Small intestine (tissue), 7 donors: ENCODE measurements around the gene TYRP1. TPM values are rescaled to one million over a fixed set of nuclear protein-coding genes. Genes with fewer than 3 reads are reported as not detected.

Experiments used
- DNase-seq, 2 donors: peaks; one replicate each; pipeline versions ENCODE4 v3.0.0 to v3.0.0-alpha.2; 2013
- FAIRE-seq: peaks from 2 replicates; lab custom pipeline; 2012; peaks lifted over from hg19 to GRCh38; lab: Jason Lieb, UNC
- H3K27ac ChIP-seq, 3 donors: one replicate each; pipeline ENCODE4 v1.5.1; 2013; ENCODE audit warnings: low read length in 2 of 3, mild to moderate bottlenecking in 2 of 3, control low read depth in 1 of 3, inconsistent platforms in 1 of 3, low read depth in 1 of 3, moderate library complexity in 1 of 3
- H3K27me3 ChIP-seq, 3 donors: one replicate each; pipeline ENCODE4 v1.6.1; 2013; ENCODE audit warnings: low read length in 3 of 3, inconsistent platforms in 1 of 3; ENCODE audit not compliant: control insufficient read depth in 3 of 3, insufficient read depth in 3 of 3
- H3K36me3 ChIP-seq, 3 donors: one replicate each; pipeline ENCODE4 v1.6.1; 2013; ENCODE audit warnings: low read length in 3 of 3, inconsistent platforms in 1 of 3, low read depth in 1 of 3, mild to moderate bottlenecking in 1 of 3, moderate library complexity in 1 of 3; ENCODE audit not compliant: control insufficient read depth in 3 of 3, insufficient read depth in 2 of 3
- H3K4me1 ChIP-seq, 3 donors: one replicate each; pipeline ENCODE4 v1.6.1; 2013; ENCODE audit warnings: low read length in 2 of 3, inconsistent platforms in 1 of 3, low read depth in 1 of 3, mild to moderate bottlenecking in 1 of 3, moderate library complexity in 1 of 3; ENCODE audit not compliant: control insufficient read depth in 3 of 3, insufficient read depth in 2 of 3
- H3K4me3 ChIP-seq, 3 donors: one replicate each; pipeline ENCODE4 v1.5.1; 2013; ENCODE audit warnings: low read length in 3 of 3, control low read depth in 1 of 3, inconsistent platforms in 1 of 3, low read depth in 1 of 3, mild to moderate bottlenecking in 1 of 3, moderate library complexity in 1 of 3
- H3K9me3 ChIP-seq, 2 donors: one replicate each; pipeline ENCODE4 v1.6.1; 2013; ENCODE audit warnings: low read depth in 1 of 2, low read length in 1 of 2; ENCODE audit not compliant: control insufficient read depth in 2 of 2, insufficient read depth in 1 of 2
- WGBS, 3 donors: extraction: QIAGEN DNeasy Blood & Tissue Kit; methylation state at CpG; one replicate each; pipeline ENCODE4 v1.1.7; 2013; 5-methylcytosine and 5-hydroxymethylcytosine counted together
- polyA plus RNA-seq, 4 donors: library from polyadenylated mRNA; stranded (reverse) in 3 of 4; unstranded in 1 of 4; fragments of 200-250 nt in 3 of 4; fragments of 120-200 nt in 1 of 4; gene quantifications; one replicate each; pipeline versions ENCODE4 v1.2.1 to v1.2.3, GENCODE V29; 2013
- donor health status: healthy with polysubstance abuse.
- donor health status: control.
- donor health status: control.
- donor health status: Bipolar disorder and iron deficiency.
- donor health status: healthy.

Gene TYRP1
- polyA plus RNA-seq, 4 donors: 0.10 to 2.5 (median 0.92) TPM

DNA sequence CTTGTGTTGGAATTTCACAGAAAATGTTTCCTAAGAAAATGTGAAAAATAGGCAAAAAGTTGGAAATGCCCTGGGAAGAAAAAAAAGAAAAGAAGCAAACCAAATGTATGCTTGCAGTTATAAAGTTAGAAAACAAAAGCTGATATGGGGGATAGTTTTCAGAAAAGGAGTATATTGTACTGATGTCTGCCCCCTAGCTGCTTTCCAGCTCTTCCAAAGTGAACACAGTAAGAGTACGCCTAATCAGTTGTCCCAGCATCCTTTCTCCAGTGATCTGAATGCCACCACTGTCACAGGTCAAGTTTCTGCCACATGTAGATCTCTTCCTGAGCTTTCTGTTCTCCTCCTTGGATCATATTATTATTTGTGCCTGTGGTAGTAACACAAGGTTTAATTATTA is 5.8 kb downstream of the TYRP1 start:
- Histone ChIP-seq H3K4me1 (no peaks in the 10 kb centered on the region), H3K4me3 (no peak overlapping the region), H3K27me3 (no peaks in the 10 kb centered on the region), H3K9me3 (no peaks in the 10 kb centered on the region), H3K27ac (no peak overlapping the region), H3K36me3 (no peaks in the 10 kb centered on the region)
- DNase-seq: no peak
- WGBS, 3 donors: 75 to 85% (median 78%) methylated on average over 1 of the region's 1 CpG
- FAIRE-seq: no peak

DNA sequence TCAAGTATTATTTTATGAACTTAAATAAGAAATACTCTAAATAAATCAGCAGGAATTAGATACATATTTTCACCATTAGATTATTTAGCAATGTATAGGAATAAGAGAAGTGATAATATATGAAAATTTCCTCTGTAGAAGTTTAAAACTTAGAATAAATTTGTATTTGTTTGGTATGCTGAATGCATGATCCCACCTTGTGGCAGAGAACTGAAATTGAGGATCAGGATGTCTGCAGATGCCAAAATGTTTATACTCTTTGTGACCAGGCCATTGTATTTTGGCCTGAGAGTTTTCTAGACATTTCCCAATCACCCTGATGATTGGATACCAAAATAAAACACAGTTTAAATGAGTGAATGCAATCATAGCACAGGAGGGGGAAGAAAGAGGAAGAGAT is 6.3 kb downstream of the TYRP1 start:
- Histone ChIP-seq H3K4me3 (no peak overlapping the region), H3K36me3 (no peaks in the 10 kb centered on the region), H3K27me3 (no peaks in the 10 kb centered on the region), H3K9me3 (no peaks in the 10 kb centered on the region), H3K27ac (no peak overlapping the region), H3K4me1 (no peaks in the 10 kb centered on the region)
- DNase-seq (no peak), FAIRE-seq (no peak)

DNA sequence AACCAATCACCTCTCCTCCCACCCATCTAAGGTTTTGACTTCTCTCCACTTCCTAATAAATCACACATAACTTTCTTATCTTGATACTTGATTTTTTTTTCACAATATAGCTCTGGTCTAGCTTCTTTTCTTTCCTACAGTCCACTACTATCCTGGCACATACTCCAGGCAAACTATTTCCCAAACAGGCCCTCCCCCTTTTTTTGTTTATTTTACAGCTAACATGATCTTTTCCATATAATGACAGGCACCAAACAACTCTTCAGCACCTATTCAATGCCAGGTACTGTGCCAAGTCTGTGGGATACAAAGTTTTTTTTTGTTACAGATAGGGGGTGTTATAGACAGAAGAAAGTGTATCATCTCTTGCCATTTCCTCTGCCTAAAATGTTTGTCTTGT is 7.9 kb downstream of the TYRP1 start:
- DNase-seq (no peak), FAIRE-seq (no peak)
- no peak overlapping the region for H3K27ac ChIP-seq
- no peaks in the 10 kb centered on the region for H3K36me3 ChIP-seq
- H3K9me3 ChIP-seq: no peaks in the 10 kb centered on the region
- no peaks in the 10 kb centered on the region for H3K27me3 ChIP-seq
- no peaks in the 10 kb centered on the region for H3K4me1 ChIP-seq
- H3K4me3 ChIP-seq: no peak overlapping the region

DNA sequence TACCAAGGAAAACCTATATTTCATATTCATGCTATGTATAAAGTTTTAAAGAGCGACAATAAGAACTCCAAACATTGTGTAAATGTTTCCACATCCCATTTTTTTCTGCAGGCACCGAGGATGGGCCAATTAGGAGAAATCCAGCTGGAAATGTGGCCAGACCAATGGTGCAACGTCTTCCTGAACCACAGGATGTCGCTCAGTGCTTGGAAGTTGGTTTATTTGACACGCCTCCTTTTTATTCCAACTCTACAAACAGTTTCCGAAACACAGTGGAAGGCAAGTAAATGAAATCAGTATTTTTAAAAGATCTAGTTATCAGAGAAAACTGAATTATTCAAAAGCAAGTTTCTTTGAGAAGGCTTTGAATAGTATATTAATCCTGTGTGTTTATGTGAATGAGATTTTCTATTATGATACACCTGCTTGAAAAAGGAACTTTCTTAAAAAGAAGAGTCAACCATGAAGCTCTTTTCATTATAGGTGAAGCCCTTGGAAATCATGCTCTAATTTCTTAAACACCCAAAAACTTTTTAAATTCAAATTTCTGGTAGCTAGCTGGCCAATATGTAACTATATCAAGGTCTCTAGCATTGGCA is 9.1 kb downstream of the TYRP1 start:
- Histone ChIP-seq H3K27ac (no peak overlapping the region), H3K36me3 (no peaks in the 10 kb centered on the region), H3K4me3 (no peak overlapping the region), H3K4me1 (no peaks in the 10 kb centered on the region), H3K27me3 (no peaks in the 10 kb centered on the region), H3K9me3 (no peaks in the 10 kb centered on the region)
- DNase-seq (peak; percentile 33 to 37), FAIRE-seq (no peak)
- 18 to 28% (median 23%) methylated on average over 6 of the region's 6 CpGs for WGBS, 3 donors

DNA sequence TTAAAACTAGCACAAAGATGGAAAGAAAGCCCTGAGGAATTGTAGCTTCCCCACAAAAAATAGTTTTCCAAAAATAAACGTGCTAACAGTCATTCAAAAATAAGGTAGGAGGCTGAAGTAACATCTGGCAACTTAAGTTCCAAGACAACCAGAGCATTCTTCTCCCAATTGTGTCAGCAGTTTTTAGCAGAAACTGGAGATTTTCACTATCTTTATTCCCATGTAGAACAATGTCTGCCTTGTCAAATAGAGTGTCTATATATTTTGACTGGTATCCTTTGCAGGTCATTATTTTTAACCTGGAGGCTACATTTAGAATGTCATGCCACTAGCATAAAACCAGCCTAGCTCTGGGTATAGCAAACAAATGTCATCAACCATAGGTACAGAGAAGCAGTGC is 10.8 kb downstream of the TYRP1 start:
- FAIRE-seq (no peak), DNase-seq (no peak)
- no peak overlapping the region for H3K27ac ChIP-seq
- H3K4me3 ChIP-seq: no peak overlapping the region
- no peaks in the 10 kb centered on the region for H3K27me3 ChIP-seq
- no peaks in the 10 kb centered on the region for H3K4me1 ChIP-seq
- WGBS, 3 donors: 33 to 38% (median 36%) methylated on average over 1 of the region's 1 CpG
- no peaks in the 10 kb centered on the region for H3K9me3 ChIP-seq
- H3K36me3 ChIP-seq: no peaks in the 10 kb centered on the region

DNA sequence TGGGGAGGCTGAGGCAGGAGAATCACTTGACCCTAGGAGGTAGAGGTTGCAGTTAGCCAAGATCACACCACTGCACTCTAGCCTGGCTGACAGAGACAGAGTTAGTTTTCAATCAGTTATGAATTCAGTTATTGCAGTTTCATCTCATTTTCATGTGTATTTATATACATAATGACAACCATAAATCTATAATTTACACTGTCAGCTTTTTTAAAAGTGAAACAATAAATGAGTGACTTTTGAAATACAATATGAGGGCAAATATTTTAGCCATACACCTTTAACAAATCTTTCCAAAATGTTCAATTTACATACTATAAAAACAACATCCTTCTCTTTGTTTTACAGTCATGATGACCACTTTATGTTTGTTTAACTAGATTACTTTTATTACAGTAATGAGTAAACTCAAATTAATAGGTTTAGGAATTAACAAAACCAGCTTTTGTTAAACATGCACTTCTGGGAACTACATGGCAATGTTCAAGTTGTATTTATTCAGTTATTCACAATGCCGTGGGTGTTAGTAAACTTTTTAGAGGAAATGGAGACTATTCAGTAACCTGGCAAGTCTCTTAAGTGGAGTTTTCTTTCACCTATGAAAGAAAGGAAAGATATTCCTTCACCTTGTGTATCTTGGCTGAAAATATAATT is 12.7 kb downstream of the TYRP1 start:
- no peak overlapping the region for H3K27ac ChIP-seq
- no peak for DNase-seq
- H3K27me3 ChIP-seq: no peaks in the 10 kb centered on the region
- H3K4me1 ChIP-seq: no peaks in the 10 kb centered on the region
- no peaks in the 10 kb centered on the region for H3K9me3 ChIP-seq
- peak; percentile 68 for FAIRE-seq
- H3K4me3 ChIP-seq: no peak overlapping the region
- 7 to 37% (median 24%) methylated on average over 1 of the region's 1 CpG for WGBS, 3 donors
- H3K36me3 ChIP-seq: no peaks in the 10 kb centered on the region

DNA sequence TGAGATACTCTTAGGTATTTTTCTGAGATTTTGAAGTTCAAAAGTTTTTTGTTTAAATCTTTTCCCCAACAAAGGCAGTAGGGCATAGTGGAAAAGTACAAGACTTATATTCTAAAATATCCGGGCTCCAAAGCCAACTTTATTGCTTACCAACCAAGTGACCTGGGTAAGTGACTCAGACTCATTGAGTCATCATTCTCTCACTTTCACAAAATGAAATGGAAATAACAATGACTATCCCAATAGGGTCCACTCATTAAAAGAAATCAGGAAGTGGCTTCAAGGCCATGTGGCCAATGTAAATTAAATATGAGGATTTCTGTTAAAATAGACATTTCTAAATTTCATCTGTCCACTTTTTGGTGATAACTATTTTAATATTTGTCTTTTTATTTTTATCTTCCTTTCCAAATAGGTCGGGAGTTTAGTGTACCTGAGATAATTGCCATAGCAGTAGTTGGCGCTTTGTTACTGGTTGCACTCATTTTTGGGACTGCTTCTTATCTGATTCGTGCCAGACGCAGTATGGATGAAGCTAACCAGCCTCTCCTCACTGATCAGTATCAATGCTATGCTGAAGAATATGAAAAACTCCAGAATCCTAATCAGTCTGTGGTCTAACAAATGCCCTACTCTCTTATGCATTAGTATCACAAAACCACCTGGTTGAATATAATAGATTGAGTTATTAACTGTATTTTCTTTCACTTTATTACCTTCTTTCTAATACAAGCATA is 15.5 kb downstream of the TYRP1 start:
- FAIRE-seq: no peak
- Histone ChIP-seq H3K27me3 (no peaks in the 10 kb centered on the region), H3K4me3 (no peak overlapping the region), H3K9me3 (no peaks in the 10 kb centered on the region), H3K27ac (no peak overlapping the region), H3K4me1 (no peaks in the 10 kb centered on the region), H3K36me3 (no peaks in the 10 kb centered on the region)
- DNase-seq: no peak
- WGBS, 3 donors: 68 to 81% (median 80%) methylated on average over 5 of the region's 5 CpGs

DNA sequence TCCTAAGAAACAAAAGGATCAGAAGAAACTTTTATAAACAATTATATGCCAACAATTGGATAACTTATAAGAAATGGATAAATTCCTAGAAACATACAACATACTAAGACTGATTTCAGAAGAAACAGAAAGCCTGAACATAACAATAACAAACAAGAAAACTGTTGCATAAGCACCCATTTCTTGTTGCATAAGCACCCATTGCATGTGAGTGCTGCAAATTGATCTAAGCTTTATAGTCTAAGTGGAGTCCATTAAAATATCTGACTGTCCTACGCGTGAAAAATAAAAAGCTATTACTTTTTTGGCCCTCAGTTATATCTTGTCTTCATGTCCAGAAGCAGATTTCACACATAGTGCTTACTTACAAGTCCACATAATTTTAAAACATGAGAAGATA is 19.3 kb downstream of the TYRP1 start:
- Histone ChIP-seq H3K4me3 (no peak overlapping the region), H3K27ac (no peak overlapping the region), H3K27me3 (no peaks in the 10 kb centered on the region), H3K4me1 (no peaks in the 10 kb centered on the region), H3K9me3 (no peaks in the 10 kb centered on the region), H3K36me3 (no peaks in the 10 kb centered on the region)
- 76 to 96% (median 89%) methylated on average over 2 of the region's 2 CpGs for WGBS, 3 donors
- FAIRE-seq (no peak), DNase-seq (no peak)
